GM23338 (cell line): Measurements from ENCODE around the gene TAC3. TPM values are rescaled to one million over a fixed set of nuclear protein-coding genes. Genes with fewer than 3 reads are reported as not detected.
A peak's percentile ranks its signal among the peaks of the same experiment; 100 is the strongest.

ENCODE experiments used
- ATAC-seq: fragments of 200-7000 bp; cut with Tn5 transposase; 3 replicates; pipeline ENCODE4 v1.9.1; 2020
- DNase-seq: peaks from one replicate; pipeline ENCODE4 v3.0.0-alpha.2; 2015; ENCODE audit warnings: low spot score
- H2AFZ ChIP-seq: fragments of 200-600 bp; sonication (generic); 2 replicates; pipeline ENCODE4 v1.8.0; 2016; ENCODE audit warnings: antibody characterized with exemption, mild to moderate bottlenecking, moderate library complexity
- H3F3A ChIP-seq: fragments of 200-600 bp; sonication (generic); replicated peaks from 2 replicates; pipeline ENCODE4 v1.8.0; 2017; ENCODE audit warnings: antibody characterized with exemption, mixed run types, low read depth
- H3K27ac ChIP-seq: fragments of 200-600 bp; sonication (generic); 2 replicates; pipeline ENCODE4 v1.6.1; 2016; ENCODE audit warnings: low read depth
- H3K27me3 ChIP-seq: fragments of 200-600 bp; sonication (generic); 2 replicates; pipeline ENCODE4 v1.8.0; 2016; ENCODE audit warnings: mild to moderate bottlenecking, mixed run types, moderate library complexity; ENCODE audit not compliant: insufficient read depth
- H3K36me3 ChIP-seq: fragments of 200-600 bp; sonication (generic); 2 replicates; pipeline ENCODE4 v1.8.0; 2016; ENCODE audit warnings: mild to moderate bottlenecking; ENCODE audit not compliant: insufficient read depth
- H3K4me1 ChIP-seq: fragments of 200-600 bp; sonication (generic); 2 replicates; pipeline ENCODE4 v1.8.0; 2016; ENCODE audit warnings: mild to moderate bottlenecking, moderate library complexity; ENCODE audit not compliant: insufficient read depth
- H3K4me2 ChIP-seq: fragments of 200-600 bp; sonication (generic); 2 replicates; pipeline ENCODE4 v1.7.1; 2017; ENCODE audit warnings: mixed run types
- H3K4me3 ChIP-seq: fragments of 200-600 bp; sonication (generic); 2 replicates; pipeline ENCODE4 v1.6.1; 2016; ENCODE audit warnings: mixed run types
- H3K79me2 ChIP-seq: fragments of 200-600 bp; sonication (generic); replicated peaks from 2 replicates; pipeline ENCODE4 v1.8.0; 2017; ENCODE audit warnings: mild to moderate bottlenecking; ENCODE audit not compliant: insufficient read depth
- H3K9me2 ChIP-seq: fragments of 200-600 bp; sonication (generic); 2 replicates; pipeline ENCODE4 v1.8.0; 2017; ENCODE audit not compliant: insufficient read depth
- H4K20me1 ChIP-seq: fragments of 200-600 bp; sonication (generic); replicated peaks from 2 replicates; pipeline ENCODE4 v1.8.0; 2017; ENCODE audit warnings: mild to moderate bottlenecking; ENCODE audit not compliant: insufficient read depth
- H3K27ac Mint-ChIP-seq: 2 replicates; pipeline ENCODE4 v1.8.0; 2020; ENCODE audit warnings: inconsistent platforms, mild to moderate bottlenecking, moderate library complexity, mixed read lengths
- H3K27me3 Mint-ChIP-seq: 3 replicates; pipeline ENCODE4 v1.8.0; 2022; ENCODE audit warnings: low read depth, mild to moderate bottlenecking, moderate library complexity, mixed read lengths, inconsistent platforms; ENCODE audit not compliant: insufficient read depth, poor library complexity
- H3K36me3 Mint-ChIP-seq: 3 replicates; pipeline ENCODE4 v1.8.0; 2021; ENCODE audit warnings: low read depth, mild to moderate bottlenecking, inconsistent platforms, moderate library complexity, mixed read lengths
- H3K4me1 Mint-ChIP-seq: 3 replicates; pipeline ENCODE4 v1.8.0; 2020; ENCODE audit warnings: mild to moderate bottlenecking, inconsistent platforms, mixed read lengths
- H3K4me3 Mint-ChIP-seq: 3 replicates; pipeline ENCODE4 v1.8.0; 2021; ENCODE audit warnings: moderate library complexity, mild to moderate bottlenecking, inconsistent platforms, mixed read lengths
- H3K9me3 Mint-ChIP-seq: 3 replicates; pipeline ENCODE4 v1.8.0; 2020; ENCODE audit warnings: moderate library complexity, mild to moderate bottlenecking, inconsistent platforms, mixed read lengths
- CREB1 ChIP-seq: fragments of 250-450 bp; sonication (Bioruptor Pico); IDR thresholded peaks from 2 replicates; pipeline ENCODE4 v1.5.0; 2020; ENCODE audit warnings: low read depth, mild to moderate bottlenecking, moderate library complexity
- NANOG ChIP-seq: IDR thresholded peaks from 2 replicates; pipeline ENCODE4 v1.6.1; 2016; ENCODE audit warnings: antibody characterized with exemption, borderline replicate concordance
- POLR2AphosphoS5 ChIP-seq: IDR thresholded peaks from 2 replicates; pipeline ENCODE4 v1.6.1; 2016; ENCODE audit warnings: antibody characterized with exemption, low read depth
- STAT1 ChIP-seq: IDR thresholded peaks from one replicate; pipeline ENCODE4 v1.6.1; 2016; ENCODE audit warnings: antibody characterized with exemption; ENCODE audit not compliant: unreplicated experiment
- ZNF114 ChIP-seq: fragments of 250-450 bp; sonication (Bioruptor Pico); IDR thresholded peaks from 2 replicates; pipeline ENCODE4 v1.5.0; 2020; ENCODE audit warnings: mild to moderate bottlenecking, moderate library complexity
- ZNF331 ChIP-seq: fragments of 250-450 bp; sonication (Bioruptor Pico); IDR thresholded peaks from 2 replicates; pipeline ENCODE4 v1.5.0; 2020; ENCODE audit warnings: low read depth, mild to moderate bottlenecking, moderate library complexity
- polyA plus RNA-seq: library from polyadenylated mRNA; unstranded; fragments of >200 nt; fragmentation: Nextera tagmentation; extraction: Ambion mirVana; gene quantifications from 2 replicates; pipeline ENCODE4 v1.2.1, GENCODE V29; 2016
- total RNA-seq: library from RNA; depleted of rRNA; stranded (reverse); fragments of >200 nt; shearing (Covaris generic); gene quantifications from 2 replicates; pipeline ENCODE4 v1.2.3, GENCODE V29; 2014
- TF ChIP-seq, protein P1 (sequence below), 2 experiments: fragments of 200-600 bp in 1 of 2; sonication (generic) in 1 of 2; conservative IDR thresholded peaks; 2 replicates each; pipeline versions ENCODE4 v1.5.1 to v1.6.1; 2016 to 2017; ENCODE audit warnings: antibody characterized with exemption in 2 of 2, low read depth in 2 of 2, mild to moderate bottlenecking in 2 of 2, moderate library complexity in 1 of 2

TAC3 gene
- total and polyA plus RNA-seq, 2 experiments from 2014 or later: 11.9 to 35.1 TPM

DNA sequence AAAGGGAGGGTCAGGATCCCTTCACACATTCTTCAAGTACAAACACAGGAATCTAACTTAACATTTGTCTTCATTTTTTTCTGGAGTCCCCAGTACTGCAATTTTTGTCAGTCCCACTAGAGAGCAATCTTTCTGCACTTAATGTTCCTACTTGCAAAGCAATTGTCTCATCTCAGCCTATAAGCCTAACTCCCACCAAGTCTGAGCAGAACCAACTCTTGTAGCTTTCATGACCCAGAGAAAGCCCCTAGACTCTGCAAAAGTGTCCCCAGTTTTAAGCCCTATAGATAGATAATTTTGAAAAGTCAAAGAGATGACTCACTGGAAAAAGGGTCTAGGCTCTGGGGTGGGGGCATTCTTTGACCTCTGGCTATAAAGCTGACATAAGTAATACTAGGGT lies 8.2 kb downstream of the TAC3 start:
- Histone ChIP-seq H3K4me2 (no peak overlapping the region), H3K4me3 (no peak overlapping the region), H2AFZ (no peak overlapping the region), H3K36me3 (peaks cover 14% of the 10 kb centered on the region; the same call in 1 of the 2 replicates), H3K79me2 (peaks cover 27% of the 10 kb centered on the region), H3F3A (peaks cover 7% of the 10 kb centered on the region; the same call in 1 of the 2 replicates), H3K27me3 (no peaks in the 10 kb centered on the region), H3K27ac (no peak overlapping the region), H4K20me1 (peaks cover 3% of the 10 kb centered on the region; the same call in 1 of the 2 replicates), H3K4me1 (peaks cover 45% of the 10 kb centered on the region), H3K9me2 (no peaks in the 10 kb centered on the region)
- H3K36me3 Mint-ChIP-seq: peaks cover 18% of the 10 kb centered on the region
- H3K9me3 Mint-ChIP-seq: no peaks in the 10 kb centered on the region
- H3K4me3 Mint-ChIP-seq: no peak overlapping the region
- H3K27me3 Mint-ChIP-seq: peaks cover 7% of the 10 kb centered on the region
- TF ChIP-seq, protein P1, sequence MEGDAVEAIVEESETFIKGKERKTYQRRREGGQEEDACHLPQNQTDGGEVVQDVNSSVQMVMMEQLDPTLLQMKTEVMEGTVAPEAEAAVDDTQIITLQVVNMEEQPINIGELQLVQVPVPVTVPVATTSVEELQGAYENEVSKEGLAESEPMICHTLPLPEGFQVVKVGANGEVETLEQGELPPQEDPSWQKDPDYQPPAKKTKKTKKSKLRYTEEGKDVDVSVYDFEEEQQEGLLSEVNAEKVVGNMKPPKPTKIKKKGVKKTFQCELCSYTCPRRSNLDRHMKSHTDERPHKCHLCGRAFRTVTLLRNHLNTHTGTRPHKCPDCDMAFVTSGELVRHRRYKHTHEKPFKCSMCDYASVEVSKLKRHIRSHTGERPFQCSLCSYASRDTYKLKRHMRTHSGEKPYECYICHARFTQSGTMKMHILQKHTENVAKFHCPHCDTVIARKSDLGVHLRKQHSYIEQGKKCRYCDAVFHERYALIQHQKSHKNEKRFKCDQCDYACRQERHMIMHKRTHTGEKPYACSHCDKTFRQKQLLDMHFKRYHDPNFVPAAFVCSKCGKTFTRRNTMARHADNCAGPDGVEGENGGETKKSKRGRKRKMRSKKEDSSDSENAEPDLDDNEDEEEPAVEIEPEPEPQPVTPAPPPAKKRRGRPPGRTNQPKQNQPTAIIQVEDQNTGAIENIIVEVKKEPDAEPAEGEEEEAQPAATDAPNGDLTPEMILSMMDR (conservative IDR thresholded peaks at IDR 0.05; ENCODE audit: low read depth in 2 of 2): peak; percentile 59 to 66
- no peak for TF ChIP-seq ZNF331 (CRISPR knock-in tag)
- peaks cover 57% of the 10 kb centered on the region for H3K4me1 Mint-ChIP-seq
- H3K27ac Mint-ChIP-seq: no peak overlapping the region
- no peak; the same call in 1 of the 3 replicates for ATAC-seq
- peak; percentile 73 for DNase-seq

DNA sequence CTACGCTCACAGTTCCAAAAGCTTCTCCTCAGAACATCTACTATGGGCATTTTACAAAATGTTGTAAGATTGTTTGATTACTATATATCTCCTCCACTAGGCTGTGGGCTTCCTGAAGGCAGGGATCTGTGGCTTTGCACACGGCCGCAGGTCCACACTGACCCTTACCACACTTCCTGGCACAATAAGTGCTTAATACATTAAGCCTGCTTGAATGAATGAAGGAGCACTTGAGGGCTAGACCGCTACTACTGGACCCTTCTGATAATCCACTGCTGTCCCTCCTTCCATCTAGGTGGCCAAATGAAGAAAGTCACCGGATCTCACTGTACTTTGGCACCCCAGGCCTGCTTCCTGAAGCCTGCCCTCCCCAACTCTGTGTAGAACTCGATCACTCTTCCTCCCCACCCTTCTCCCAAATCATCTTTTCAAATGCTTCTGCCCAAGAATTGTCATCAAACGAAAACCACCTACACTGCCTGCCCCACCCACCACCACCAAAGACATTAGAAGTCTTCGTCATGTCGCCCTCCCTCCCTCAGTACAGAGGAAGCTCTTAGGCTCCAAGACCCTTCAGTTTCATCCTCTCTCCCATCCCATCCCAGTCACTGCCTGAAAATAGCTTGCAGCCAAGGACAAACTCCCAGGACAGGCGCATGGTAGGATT lies 9.4 kb downstream of the TAC3 start:
- peaks cover 30% of the 10 kb centered on the region for H3K36me3 Mint-ChIP-seq
- Histone ChIP-seq H3K79me2 (peaks cover 34% of the 10 kb centered on the region), H3K4me1 (peaks cover 44% of the 10 kb centered on the region), H3K4me3 (peak overlapping the region; percentile 46; the same call in 1 of the 2 replicates), H2AFZ (peak overlapping the region; percentile 95; the same call in 1 of the 2 replicates), H3K4me2 (peak overlapping the region; percentile 68), H3K9me2 (no peaks in the 10 kb centered on the region), H3K36me3 (peaks cover 24% of the 10 kb centered on the region), H4K20me1 (peaks cover 6% of the 10 kb centered on the region; the same call in 1 of the 2 replicates), H3K27ac (no peak overlapping the region), H3F3A (peaks cover 7% of the 10 kb centered on the region; the same call in 1 of the 2 replicates), H3K27me3 (no peaks in the 10 kb centered on the region)
- peaks cover 49% of the 10 kb centered on the region for H3K4me1 Mint-ChIP-seq
- DNase-seq: no peak
- H3K9me3 Mint-ChIP-seq: no peaks in the 10 kb centered on the region
- H3K27me3 Mint-ChIP-seq: peaks cover 5% of the 10 kb centered on the region
- TF ChIP-seq STAT1: no peak
- no peak for TF ChIP-seq POLR2AphosphoS5
- no peak for TF ChIP-seq NANOG
- no peak for TF ChIP-seq CREB1
- TF ChIP-seq ZNF331 (CRISPR knock-in tag): no peak
- TF ChIP-seq ZNF114 (CRISPR knock-in tag): no peak
- no peak overlapping the region for H3K27ac Mint-ChIP-seq
- peak overlapping the region; percentile 70 for H3K4me3 Mint-ChIP-seq
- ATAC-seq: no peak
